IMR-90 (cell line): Measurements from ENCODE around the gene RLIM. TPM values are rescaled to one million over a fixed set of nuclear protein-coding genes. Genes with fewer than 3 reads are reported as not detected.

Experiments used
- ATAC-seq: fragments of 200-7000 bp; cut with Tn5 transposase; 2 replicates; pipeline ENCODE4 v1.9.1; 2020; ENCODE audit warnings: low read depth, mild to moderate bottlenecking, moderate library complexity
- BruUV-seq: library from RNA; stranded (reverse); fragments of 400-500 nt; replicated peaks from 2 replicates; lab custom pipeline; 2021; lab: Mats Ljungman, UMichigan
- CTCF ChIA-PET: fragments of 300-600 bp; formaldehyde crosslinking; extraction: SDS; loops from one replicate; lab custom pipeline; 2021; ENCODE audit warnings: antibody characterized with exemption; lab: Yijun Ruan, JAX
- POLR2A ChIA-PET: fragments of 300-600 bp; sonication (Branson Sonifier 250); formaldehyde crosslinking; loops from one replicate; lab custom pipeline; 2022; ENCODE audit warnings: antibody characterized with exemption; ENCODE audit not compliant: unreplicated experiment; lab: Charles Lee
- DNase-seq: peaks from one replicate; pipeline ENCODE4 v3.0.0; 2013
- H2AFZ ChIP-seq: replicated peaks from 2 replicates; pipeline ENCODE3; 2013; ENCODE audit warnings: low read length, mild to moderate bottlenecking; ENCODE audit not compliant: poor library complexity
- H2AK5ac ChIP-seq: 2 replicates; pipeline ENCODE4 v1.6.1; 2013; ENCODE audit warnings: low read depth, low read length, inconsistent platforms
- H2AK9ac ChIP-seq: replicated peaks from 2 replicates; pipeline ENCODE3; 2013; ENCODE audit warnings: mild to moderate bottlenecking, low read depth, low read length, moderate library complexity; ENCODE audit not compliant: poor library complexity
- H2BK120ac ChIP-seq: 2 replicates; pipeline ENCODE4 v1.6.1; 2013; ENCODE audit warnings: low read depth, low read length, inconsistent platforms
- H2BK15ac ChIP-seq: 3 replicates; pipeline ENCODE4 v1.6.1; 2013; ENCODE audit warnings: low read depth, low read length, inconsistent platforms
- H2BK20ac ChIP-seq: 2 replicates; pipeline ENCODE4 v1.6.1; 2013; ENCODE audit warnings: low read depth, mild to moderate bottlenecking, inconsistent platforms, low read length, moderate library complexity
- H2BK5ac ChIP-seq: 2 replicates; pipeline ENCODE4 v1.6.1; 2013; ENCODE audit warnings: mild to moderate bottlenecking, low read depth, low read length, inconsistent platforms; ENCODE audit not compliant: poor library complexity, severe bottlenecking
- H3K14ac ChIP-seq: replicated peaks from 2 replicates; pipeline ENCODE4 v1.6.1; 2013; ENCODE audit warnings: low read depth, low read length, inconsistent platforms
- H3K18ac ChIP-seq: 2 replicates; pipeline ENCODE4 v1.6.1; 2013; ENCODE audit warnings: low read depth, low read length, control low read depth
- H3K23ac ChIP-seq: 2 replicates; pipeline ENCODE4 v1.6.1; 2013; ENCODE audit warnings: low read depth, low read length, inconsistent platforms
- H3K27ac ChIP-seq: 2 replicates; pipeline ENCODE4 v1.5.1; 2013; ENCODE audit warnings: mild to moderate bottlenecking, control low read depth, low read length; ENCODE audit not compliant: insufficient read depth
- H3K27me3 ChIP-seq: 2 replicates; pipeline ENCODE4 v1.6.1; 2013; ENCODE audit warnings: low read length; ENCODE audit not compliant: control insufficient read depth, insufficient read depth
- H3K36me3 ChIP-seq: 2 replicates; pipeline ENCODE4 v1.6.1; 2013; ENCODE audit warnings: low read length, mixed read lengths; ENCODE audit not compliant: control insufficient read depth, insufficient read depth
- H3K4ac ChIP-seq: 2 replicates; pipeline ENCODE4 v1.6.1; 2013; ENCODE audit warnings: low read depth, low read length, inconsistent platforms
- H3K4me1 ChIP-seq: 2 replicates; pipeline ENCODE4 v1.6.1; 2013; ENCODE audit warnings: low read length, mixed read lengths; ENCODE audit not compliant: control insufficient read depth, insufficient read depth
- H3K4me2 ChIP-seq: 2 replicates; pipeline ENCODE4 v1.6.1; 2013; ENCODE audit warnings: low read depth, mild to moderate bottlenecking, control low read depth, low read length, moderate library complexity
- H3K4me3 ChIP-seq: 2 replicates; pipeline ENCODE4 v1.5.1; 2013; ENCODE audit warnings: low read depth, mild to moderate bottlenecking, control low read depth, low read length, moderate library complexity; ENCODE audit not compliant: insufficient read depth
- H3K56ac ChIP-seq: 2 replicates; pipeline ENCODE4 v1.6.1; 2013; ENCODE audit warnings: low read length, inconsistent platforms; ENCODE audit not compliant: insufficient read depth; ENCODE audit errors: extremely low read depth
- H3K79me1 ChIP-seq, 2 experiments: 2 replicates each; pipeline ENCODE4 v1.6.1; 2013; ENCODE audit warnings: low read length in 2 of 2, inconsistent platforms in 1 of 2, low read depth in 1 of 2
- H3K9ac ChIP-seq: 2 replicates; pipeline ENCODE4 v1.6.1; 2013; ENCODE audit warnings: low read depth, low read length, control low read depth
- H3K9me1 ChIP-seq: 2 replicates; pipeline ENCODE4 v1.6.1; 2013; ENCODE audit warnings: low read length, inconsistent platforms; ENCODE audit not compliant: insufficient read depth
- H3K9me3 ChIP-seq: 2 replicates; pipeline ENCODE4 v1.6.1; 2013; ENCODE audit warnings: low read length; ENCODE audit not compliant: control insufficient read depth, insufficient read depth
- H4K20me1 ChIP-seq: 2 replicates; pipeline ENCODE4 v1.6.1; 2013; ENCODE audit warnings: low read length, inconsistent platforms; ENCODE audit not compliant: insufficient read depth
- H4K5ac ChIP-seq: 2 replicates; pipeline ENCODE4 v1.6.1; 2013; ENCODE audit warnings: mild to moderate bottlenecking, low read depth, low read length, control low read depth
- H4K8ac ChIP-seq, 2 experiments: 2 replicates each; pipeline ENCODE4 v1.6.1; 2013; ENCODE audit warnings: low read depth in 2 of 2, low read length in 2 of 2, control low read depth in 1 of 2, inconsistent platforms in 1 of 2
- H4K91ac ChIP-seq: 2 replicates; pipeline ENCODE4 v1.6.1; 2013; ENCODE audit warnings: low read depth, low read length, inconsistent platforms; ENCODE audit not compliant: insufficient read depth
- BHLHE40 ChIP-seq: fragments of 150-350 bp; IDR thresholded peaks from 2 replicates; pipeline ENCODE4 v1.6.1; 2016; ENCODE audit warnings: mild to moderate bottlenecking, low read depth, low read length
- CHD1 ChIP-seq: IDR thresholded peaks from 2 replicates; pipeline ENCODE4 v1.6.1; 2012; ENCODE audit warnings: low read depth, low read length, improper control_type of control experiment
- FOS ChIP-seq: fragments of 150-350 bp; IDR thresholded peaks from 2 replicates; pipeline ENCODE4 v1.6.1; 2016; ENCODE audit warnings: low read depth, low read length
- MAFK ChIP-seq: IDR thresholded peaks from 2 replicates; pipeline ENCODE4 v1.6.1; 2012; ENCODE audit warnings: low read depth, low read length, improper control_type of control experiment
- MAZ ChIP-seq: IDR thresholded peaks from 2 replicates; pipeline ENCODE4 v1.6.1; 2012; ENCODE audit warnings: low read depth, mild to moderate bottlenecking, low read length, improper control_type of control experiment, moderate library complexity, borderline replicate concordance
- MXI1 ChIP-seq: IDR thresholded peaks from 2 replicates; pipeline ENCODE4 v1.6.1; 2012; ENCODE audit warnings: low read depth, mild to moderate bottlenecking, low read length, moderate library complexity, borderline replicate concordance
- NFE2L2 ChIP-seq: fragments of 150-350 bp; IDR thresholded peaks from 2 replicates; pipeline ENCODE4 v1.6.1; 2016; ENCODE audit warnings: low read depth, mild to moderate bottlenecking, low read length
- POLR2A ChIP-seq: IDR thresholded peaks from 2 replicates; pipeline ENCODE4 v1.6.1; 2012; ENCODE audit warnings: mild to moderate bottlenecking, low read depth, low read length
- RAD21 ChIP-seq: IDR thresholded peaks from 2 replicates; pipeline ENCODE4 v1.6.1; 2012; ENCODE audit warnings: low read length, improper control_type of control experiment
- RCOR1 ChIP-seq: IDR thresholded peaks from 2 replicates; pipeline ENCODE4 v1.6.1; 2012; ENCODE audit warnings: mild to moderate bottlenecking, low read length, improper control_type of control experiment; ENCODE audit not compliant: insufficient replicate concordance
- SMC3 ChIP-seq: fragments of 150-350 bp; IDR thresholded peaks from 2 replicates; pipeline ENCODE4 v1.6.1; 2016; ENCODE audit warnings: low read depth, mild to moderate bottlenecking, antibody characterized with exemption, low read length, moderate library complexity
- WGBS, 2 experiments: methylation state at CpG; one replicate each; pipeline versions ENCODE4 v1.1.5 to v1.1.7; 2013; ENCODE audit warnings: missing lambda C conversion rate in 2 of 2; ENCODE audit not compliant: insufficient read length in 1 of 2; ENCODE audit errors: extremely low coverage in 2 of 2; 5-methylcytosine and 5-hydroxymethylcytosine counted together
- dilution Hi-C: fragments of 300-500 bp; cut with HindIII; formaldehyde crosslinking; loops from one replicate; pipeline ENCODE4 v1.14.3; 2018; ENCODE audit warnings: low sequenced_read_pairs; ENCODE audit not compliant: unreplicated experiment
- in situ Hi-C: fragments of 300-500 bp; cut with MboI; formaldehyde crosslinking; loops from 3 replicates; pipeline ENCODE4 v1.14.3; 2019; ENCODE audit warnings: low sequenced_read_pairs, inconsistent platforms, mixed read lengths
- intact Hi-C: fragments of 100-400 bp; cut with micrococcal nuclease; formaldehyde crosslinking; loops from 2 replicates; pipeline ENCODE4 v1.10.0; 2022
- polyA plus RNA-seq, 3 experiments: library from polyadenylated mRNA; depleted of rRNA; stranded (reverse); fragments of >200 nt; gene quantifications; 2 replicates each; pipeline ENCODE4 v1.2.3, GENCODE V29; 2012; ENCODE audit warnings: low replicate concordance in 1 of 3
- total RNA-seq: library from RNA; depleted of rRNA; stranded (reverse); fragments of >200 nt; gene quantifications from 2 replicates; pipeline ENCODE4 v1.2.3, GENCODE V29; 2012
- TF ChIP-seq, protein P1 (sequence below): fragments of 150-350 bp; IDR thresholded peaks from 2 replicates; pipeline ENCODE4 v1.6.1; 2017; ENCODE audit warnings: mild to moderate bottlenecking, antibody characterized with exemption, low read length, low read depth
- TF ChIP-seq, protein P2 (sequence below): fragments of 150-350 bp; IDR thresholded peaks from 2 replicates; pipeline ENCODE4 v1.6.1; 2016; ENCODE audit warnings: low read depth, mild to moderate bottlenecking, low read length, moderate library complexity, borderline replicate concordance

Gene RLIM
- total and polyA plus RNA-seq, 2 of the 4 experiments (the other 2 are of a cell fraction), result 9.4 to 77.4 TPM

DNA sequence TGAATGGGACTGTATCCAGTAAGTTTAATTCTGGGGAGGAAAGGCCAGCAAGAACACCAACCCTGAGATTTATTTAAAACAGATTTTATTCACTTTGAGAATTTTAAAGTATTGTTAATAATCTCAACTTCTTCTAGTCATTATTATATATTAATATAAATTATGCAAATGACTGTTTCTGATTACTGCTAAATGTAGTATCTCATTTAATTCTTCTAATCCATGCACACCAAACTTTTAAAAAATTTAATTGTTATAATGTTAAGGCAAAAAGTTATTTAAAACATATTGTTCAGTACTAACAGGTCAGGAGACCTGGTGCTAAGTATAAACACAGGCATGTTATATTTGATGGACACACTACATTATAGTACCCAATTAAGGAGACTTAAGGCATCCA is 8.1 kb downstream of the RLIM start (continued):
- TF ChIP-seq, protein P1, sequence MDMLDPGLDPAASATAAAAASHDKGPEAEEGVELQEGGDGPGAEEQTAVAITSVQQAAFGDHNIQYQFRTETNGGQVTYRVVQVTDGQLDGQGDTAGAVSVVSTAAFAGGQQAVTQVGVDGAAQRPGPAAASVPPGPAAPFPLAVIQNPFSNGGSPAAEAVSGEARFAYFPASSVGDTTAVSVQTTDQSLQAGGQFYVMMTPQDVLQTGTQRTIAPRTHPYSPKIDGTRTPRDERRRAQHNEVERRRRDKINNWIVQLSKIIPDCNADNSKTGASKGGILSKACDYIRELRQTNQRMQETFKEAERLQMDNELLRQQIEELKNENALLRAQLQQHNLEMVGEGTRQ, result no peak
- TF ChIP-seq POLR2A (no peak), RAD21 (no peak), MAFK (no peak)

DNA sequence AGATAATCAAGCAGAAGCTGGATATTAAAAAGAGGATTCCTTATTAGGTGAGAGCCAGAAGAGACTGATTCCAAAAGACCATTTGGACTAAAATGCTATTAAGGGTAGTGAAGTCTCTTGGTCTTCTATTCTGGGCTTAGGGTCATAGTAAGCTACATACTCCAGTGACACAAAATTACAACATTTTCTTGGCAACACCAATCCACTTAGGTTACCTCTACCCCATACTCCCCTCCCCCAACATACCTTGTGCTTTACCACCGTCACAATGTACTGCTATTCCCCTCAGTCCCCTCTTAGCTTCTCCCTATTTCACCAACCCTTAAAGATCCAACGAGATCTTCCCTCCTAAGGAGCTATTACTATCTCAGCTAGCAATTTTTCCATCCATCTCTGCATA is 11.4 kb downstream of the RLIM start:
- H3K79me1 ChIP-seq, result 0 out of 4 replicates have a peak, but pooled peaks cover 0 to 5% of the 10 kb centered on the region in 2 experiments
- H4K8ac ChIP-seq, result no peak overlapping the region
- no peak overlapping the region for H3K4ac ChIP-seq
- H2BK5ac ChIP-seq, result no peak overlapping the region
- H3K18ac ChIP-seq, result no peak overlapping the region
- no TSS peak for BruUV-seq
- H4K91ac ChIP-seq, result no peak overlapping the region
- no peak overlapping the region for H3K27ac ChIP-seq
- H2AFZ ChIP-seq, result no peak overlapping the region
- H3K36me3 ChIP-seq, result peaks cover 3% of the 10 kb centered on the region
- in situ Hi-C loops (no loop called here), intact Hi-C loops (no loop called here), dilution Hi-C loops (no loop called here)
- ATAC-seq, result no peak
- no peak for DNase-seq
- TF ChIP-seq BHLHE40, result no peak
- TF ChIP-seq, protein P1, result no peak
- TF ChIP-seq FOS, result no peak
- no peak for TF ChIP-seq MXI1
- TF ChIP-seq RAD21, result no peak
- TF ChIP-seq MAFK, result no peak
- no peak for TF ChIP-seq MAZ
- no peak for TF ChIP-seq RCOR1
- TF ChIP-seq SMC3, result no peak
- no peak for TF ChIP-seq NFE2L2
- no peak for TF ChIP-seq CHD1
- TF ChIP-seq, protein P2, sequence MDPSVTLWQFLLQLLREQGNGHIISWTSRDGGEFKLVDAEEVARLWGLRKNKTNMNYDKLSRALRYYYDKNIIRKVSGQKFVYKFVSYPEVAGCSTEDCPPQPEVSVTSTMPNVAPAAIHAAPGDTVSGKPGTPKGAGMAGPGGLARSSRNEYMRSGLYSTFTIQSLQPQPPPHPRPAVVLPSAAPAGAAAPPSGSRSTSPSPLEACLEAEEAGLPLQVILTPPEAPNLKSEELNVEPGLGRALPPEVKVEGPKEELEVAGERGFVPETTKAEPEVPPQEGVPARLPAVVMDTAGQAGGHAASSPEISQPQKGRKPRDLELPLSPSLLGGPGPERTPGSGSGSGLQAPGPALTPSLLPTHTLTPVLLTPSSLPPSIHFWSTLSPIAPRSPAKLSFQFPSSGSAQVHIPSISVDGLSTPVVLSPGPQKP, result no peak
- no peak for TF ChIP-seq POLR2A
- no peak overlapping the region for H2BK15ac ChIP-seq
- no peak overlapping the region for H3K4me2 ChIP-seq
- no CpG with 5 or more reads among the region's 2 CpGs for WGBS, 2 experiments
- no peak overlapping the region for H3K14ac ChIP-seq
- no peaks in the 10 kb centered on the region for H3K9me3 ChIP-seq
- no peaks in the 10 kb centered on the region for H3K9me1 ChIP-seq
- H3K23ac ChIP-seq, result no peak overlapping the region
- no peak overlapping the region for H4K5ac ChIP-seq
- peaks cover 34% of the 10 kb centered on the region for H4K20me1 ChIP-seq
- H3K27me3 ChIP-seq, result no peaks in the 10 kb centered on the region
- H2AK5ac ChIP-seq, result no peak overlapping the region
- H2BK20ac ChIP-seq, result no peak overlapping the region
- H2BK120ac ChIP-seq, result no peak overlapping the region
- no peak overlapping the region for H2AK9ac ChIP-seq
- ChIA-PET CTCF (no interaction called here), POLR2A (no interaction called here)
- no peak overlapping the region for H3K4me3 ChIP-seq
- no peak overlapping the region for H3K56ac ChIP-seq
- no peak overlapping the region for H3K9ac ChIP-seq
- H3K4me1 ChIP-seq, result 0 out of 2 replicates have a peak, but pooled peaks cover 2% of the 10 kb centered on the region
